RWPE1 (cell line): ENCODE data around the gene SNX11.

Experiments
- CTCF ChIA-PET: fragments of 350-600 bp; sonication (Branson Sonifier 250); formaldehyde crosslinking; extraction: SDS; loops from one replicate; lab custom pipeline; 2021; lab: Yijun Ruan, JAX
- POLR2A ChIA-PET: fragments of 400-600 bp; formaldehyde crosslinking; extraction: SDS; loops from one replicate; lab custom pipeline; 2020; ENCODE audit warnings: antibody characterized with exemption; ENCODE audit not compliant: low non-redundant PET; lab: Yijun Ruan, JAX
- DNase-seq: peaks from one replicate; pipeline ENCODE4 v3.0.0; 2012; ENCODE audit warnings: low spot score
- H3K27ac ChIP-seq: fragments of 450-650 bp; 2 replicates; pipeline ENCODE4 v1.5.1; 2017
- CTCF ChIP-seq: fragments of 450-650 bp; conservative IDR thresholded peaks from 2 replicates; pipeline ENCODE4 v1.5.1; 2017; ENCODE audit warnings: low read depth, mild to moderate bottlenecking

SNX11 gene

GRCh38 chr17:48093341-48094045, 14.1 kb upstream of the SNX11 start:
- CTCF ChIA-PET = interaction anchor here (0.6 to 0.7 kb wide), 3 partner anchors 12 to 166 kb away, joined by 3 to 7 read pairs (median 6); no protein-coding TSS in a partner anchor
- DNase-seq = no peak
- POLR2A ChIA-PET = no interaction called here
- TF ChIP-seq CTCF = no peak
- peak overlapping the region; percentile 5; the same call in 1 of the 2 replicates for H3K27ac ChIP-seq

GRCh38 chr17:48095611-48096010, 12.0 kb upstream of the SNX11 start:
- peak overlapping the region; percentile 63 for H3K27ac ChIP-seq
- ChIA-PET POLR2A (no interaction called here), CTCF (interaction anchor here (0.7 kb wide), 1 partner anchor 10 kb away, joined by 3 read pairs; no protein-coding TSS in a partner anchor)
- DNase-seq = no peak
- TF ChIP-seq CTCF = no peak

- POLR2A ChIA-PET = interaction anchor here (0.5 kb wide), 1 partner anchor 99 kb away, joined by 13 read pairs; no protein-coding TSS in a partner anchor
- DNase-seq = peak; percentile 14
- peak overlapping the region; percentile 98 for H3K27ac ChIP-seq
- CTCF ChIA-PET = interaction anchor here (1.2 kb wide), 1 partner anchor 11 kb away, joined by 3 read pairs; no protein-coding TSS in a partner anchor
- no peak for TF ChIP-seq CTCF
These were observed 7.4 kb upstream of the SNX11 start for GRCh38 chr17:48100160-48100559.

- CTCF ChIA-PET = interaction anchor here (1.2 kb wide), 1 partner anchor 11 kb away, joined by 3 read pairs; no protein-coding TSS in a partner anchor
- peak overlapping the region; percentile 98 for H3K27ac ChIP-seq
- POLR2A ChIA-PET = interaction anchor here (0.5 to 0.6 kb wide), 2 partner anchors 10 to 99 kb away, joined by 4 to 13 read pairs; no protein-coding TSS in a partner anchor
- DNase-seq = peak; percentile 67
- no peak for TF ChIP-seq CTCF
These were observed 7.0 kb upstream of the SNX11 start for GRCh38 chr17:48100591-48101011.

- TF ChIP-seq CTCF = no peak
- DNase-seq = peak; percentile 86
- peak within 1 kb of the TSS; percentile 98 for H3K27ac ChIP-seq
- ChIA-PET CTCF (interaction anchor here (0.6 kb wide), 3 partner anchors 130 to 369 kb away, joined by 3 to 5 read pairs (median 4); no protein-coding TSS in a partner anchor), POLR2A (interaction anchor here (0.6 kb wide), 1 partner anchor 10 kb away, joined by 4 read pairs; no protein-coding TSS in a partner anchor)
These were observed 6.4 kb upstream of the SNX11 start, which contains the start of gene CBX1 for GRCh38 chr17:48101012-48101720. Gene CBX1, minus strand, starts transcription at chr17:48101478. Its CDS starts 24,474 bp downstream, at chr17:48077004.
